NCI-H446 (cell line): Measurements from ENCODE around the gene KCNJ4.

Source experiments
- DNase-seq, 2 experiments: peaks; one replicate each; lab custom pipeline; 2025; lab: John Stamatoyannopoulos, UW

KCNJ4 gene

GRCh38 chr22:38431266-38432010, 23.6 kb downstream of the KCNJ4 start:
- no peak for DNase-seq

- no peak for DNase-seq
Measured at GRCh38 chr22:38429499-38430068, 25.4 kb downstream of the KCNJ4 start.

- no peak for DNase-seq
Measured at GRCh38 chr22:38428714-38429113, 26.3 kb downstream of the KCNJ4 start.

- no peak for DNase-seq
Measured at GRCh38 chr22:38427940-38428339, 27.1 kb downstream of the KCNJ4 start.

GRCh38 chr22:38427465-38427864, 27.5 kb downstream of the KCNJ4 start:
- no peak for DNase-seq

GRCh38 chr22:38426628-38427027, 28.4 kb downstream of the KCNJ4 start:
- DNase-seq: no peak

GRCh38 chr22:38424525-38425080, 30.4 kb downstream of the KCNJ4 start:
- DNase-seq: no peak

- no peak for DNase-seq
Measured at GRCh38 chr22:38423512-38424503, 31.2 kb downstream of the KCNJ4 start.

GRCh38 chr22:38422611-38423511, 32.1 kb downstream of the KCNJ4 start:
- DNase-seq: no peak

- DNase-seq: no peak
Measured at GRCh38 chr22:38420734-38421133, 34.3 kb downstream of the KCNJ4 start.

GRCh38 chr22:38419858-38420160, 35.2 kb downstream of the KCNJ4 start:
- DNase-seq: no peak

GRCh38 chr22:38419121-38419857, 35.7 kb downstream of the KCNJ4 start:
- no peak for DNase-seq

GRCh38 chr22:38418589-38418988, 36.4 kb downstream of the KCNJ4 start:
- DNase-seq: no peak

GRCh38 chr22:38417252-38418060, 37.5 kb downstream of the KCNJ4 start:
- DNase-seq: no peak

- no peak for DNase-seq
Measured at GRCh38 chr22:38416621-38417251, 38.3 kb downstream of the KCNJ4 start.

GRCh38 chr22:38415561-38416321, 39.3 kb downstream of the KCNJ4 start:
- no peak for DNase-seq

GRCh38 chr22:38415046-38415445, 40.0 kb downstream of the KCNJ4 start:
- DNase-seq: no peak

GRCh38 chr22:38414009-38414395, 41.0 kb downstream of the KCNJ4 start:
- no peak for DNase-seq
